NCI-H524 treated with DMSO at 0.1 percent for 48 hours (cell line): ENCODE results near the gene FBXW8.

Source experiments
- DNase-seq: peaks from one replicate; lab custom pipeline; 2025; lab: John Stamatoyannopoulos, UW

The FBXW8 gene

GRCh38 chr12:116990971-116991966, 80.5 kb downstream of the FBXW8 start:
- no peak for DNase-seq

- no peak for DNase-seq
These were observed 85.3 kb downstream of the FBXW8 start for GRCh38 chr12:116996093-116996492.

GRCh38 chr12:116996621-116997020, 85.9 kb downstream of the FBXW8 start:
- no peak for DNase-seq

- DNase-seq: no peak
These were observed 88.3 kb downstream of the FBXW8 start for GRCh38 chr12:116999066-116999465.

GRCh38 chr12:117000316-117000715, 89.6 kb downstream of the FBXW8 start:
- no peak for DNase-seq

GRCh38 chr12:117002051-117002817, 91.5 kb downstream of the FBXW8 start:
- DNase-seq: no peak

GRCh38 chr12:117003883-117004404, 93.2 kb downstream of the FBXW8 start:
- no peak for DNase-seq

GRCh38 chr12:117005417-117006046, 94.8 kb downstream of the FBXW8 start:
- DNase-seq: no peak

- DNase-seq: no peak
These were observed 95.6 kb downstream of the FBXW8 start for GRCh38 chr12:117006333-117006732.

- no peak for DNase-seq
These were observed 96.8 kb downstream of the FBXW8 start for GRCh38 chr12:117007577-117007976.

GRCh38 chr12:117009759-117010158, 99.0 kb downstream of the FBXW8 start:
- DNase-seq: no peak

GRCh38 chr12:117010693-117011451, 100.1 kb downstream of the FBXW8 start:
- DNase-seq: no peak

- DNase-seq: no peak
These were observed 101.4 kb downstream of the FBXW8 start for GRCh38 chr12:117011988-117012805.

GRCh38 chr12:117013726-117014125, 103.0 kb downstream of the FBXW8 start:
- DNase-seq: no peak

GRCh38 chr12:117014342-117014887, 103.7 kb downstream of the FBXW8 start:
- no peak for DNase-seq

GRCh38 chr12:117015811-117016210, 105.1 kb downstream of the FBXW8 start:
- no peak for DNase-seq

GRCh38 chr12:117017807-117018206, 107.1 kb downstream of the FBXW8 start:
- DNase-seq: no peak

- DNase-seq: no peak
These were observed 107.5 kb downstream of the FBXW8 start for GRCh38 chr12:117018276-117018675.

- DNase-seq: no peak
These were observed 107.9 kb downstream of the FBXW8 start for GRCh38 chr12:117018685-117019084.

GRCh38 chr12:117019866-117020265, 109.1 kb downstream of the FBXW8 start:
- no peak for DNase-seq
